Endothelial cell of hepatic sinusoid (primary cell): Measurements from ENCODE around the gene MIX23.

ENCODE experiments used
- in situ Hi-C: cut with HindIII; loops from 2 replicates; pipeline ENCODE4 v1.10.0; 2017; ENCODE audit warnings: low sequenced_read_pairs

The MIX23 gene

DNA sequence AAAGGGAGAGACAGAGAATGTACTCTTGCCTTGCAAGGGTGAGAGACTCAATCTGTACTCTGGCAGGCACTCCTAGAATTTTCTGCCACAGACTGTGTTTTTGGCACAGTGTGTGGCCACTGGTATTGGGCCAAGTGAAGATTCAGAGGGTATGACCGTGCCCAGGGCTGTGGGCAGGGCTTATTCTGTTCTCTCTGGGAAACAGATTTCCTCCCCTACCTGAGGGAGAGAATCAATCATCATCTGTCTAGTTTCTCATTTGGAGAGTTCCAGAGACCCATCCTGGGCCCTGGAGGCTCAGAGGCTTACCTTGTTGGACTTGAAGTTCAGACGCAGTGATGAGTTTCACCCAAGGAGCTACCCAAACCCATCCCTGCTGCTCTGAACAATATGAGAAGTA is 29.8 kb downstream of the MIX23 start:
- in situ Hi-C loops = no loop called here

- in situ Hi-C loops = no loop called here
Measured at GRCh38 chr3:122351612-122352011, 31.4 kb downstream of the MIX23 start.

- in situ Hi-C loops = no loop called here
Measured at GRCh38 chr3:122350814-122351418, 32.1 kb downstream of the MIX23 start.

- in situ Hi-C loops = no loop called here
Measured at GRCh38 chr3:122349171-122349570, 33.9 kb downstream of the MIX23 start.

GRCh38 chr3:122343654-122344053 is 39.4 kb downstream of the MIX23 start:
- in situ Hi-C loops = no loop called here

GRCh38 chr3:122342803-122343202 is 40.2 kb downstream of the MIX23 start:
- in situ Hi-C loops = no loop called here

DNA sequence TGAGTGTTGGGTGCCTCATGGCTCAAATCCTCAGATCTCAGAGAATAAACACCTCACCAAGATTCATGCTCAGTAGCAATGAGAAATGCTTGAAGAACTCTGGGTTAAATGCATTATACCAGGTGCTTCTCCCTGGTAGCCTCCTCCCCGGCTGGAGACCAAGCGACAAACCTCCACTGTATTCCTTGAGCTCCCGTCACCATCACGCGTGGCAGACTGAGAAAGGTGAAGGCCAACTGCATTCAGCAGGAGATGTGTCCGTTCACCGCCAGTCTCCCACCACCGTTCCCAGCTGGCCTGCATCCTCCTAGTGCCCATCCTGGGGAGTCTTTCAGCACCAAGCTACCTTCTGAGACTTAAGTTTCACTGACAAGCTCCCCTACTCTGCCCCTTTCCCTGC is 50.5 kb downstream of the MIX23 start:
- in situ Hi-C loops = no loop called here

DNA sequence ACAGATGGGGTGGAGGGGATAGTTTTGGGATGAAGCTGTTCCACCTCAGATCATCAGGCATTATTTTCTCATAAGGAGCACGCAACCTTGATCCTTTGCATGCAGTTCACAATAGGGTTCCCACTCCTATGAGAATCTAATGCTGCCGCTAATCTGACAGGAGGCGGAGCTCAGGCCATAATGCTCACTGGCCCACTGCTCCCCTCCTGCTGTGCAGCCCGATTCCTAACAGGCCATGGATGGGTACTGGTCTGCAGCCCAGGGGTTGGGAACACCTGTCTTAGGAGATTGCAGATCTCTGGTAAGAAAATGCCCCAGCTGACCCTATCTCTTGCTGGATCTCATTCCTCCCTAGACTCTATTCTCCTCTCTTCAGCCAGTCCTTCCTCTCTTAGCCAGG is 51.1 kb downstream of the MIX23 start:
- in situ Hi-C loops = no loop called here

DNA sequence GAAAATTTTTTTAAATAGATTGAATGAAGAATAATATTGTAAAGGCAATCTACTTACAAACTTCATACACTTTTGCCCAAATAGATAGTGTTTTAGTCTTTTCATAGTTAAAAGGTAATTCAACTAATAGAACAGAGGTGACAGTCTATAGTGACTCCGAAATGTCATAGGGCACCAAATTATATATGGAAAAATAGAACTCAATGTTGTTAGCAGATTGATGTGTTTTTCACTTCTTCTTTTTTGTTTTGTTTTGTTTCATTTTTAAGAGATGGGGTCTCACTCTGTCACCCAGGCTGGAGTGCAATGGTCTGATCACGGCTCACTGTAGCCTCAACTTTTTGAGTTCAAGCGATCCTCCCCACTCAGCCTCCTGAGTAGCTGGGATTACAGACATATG is 57.3 kb downstream of the MIX23 start:
- in situ Hi-C loops = no loop called here

GRCh38 chr3:122324871-122325323 is 58.1 kb downstream of the MIX23 start, which contains the start of gene CSTA:
Gene CSTA (plus strand): TSS chr3:122325248. CDS start chr3:122325293, 45 bp downstream.
- in situ Hi-C loops = no loop called here

- in situ Hi-C loops = no loop called here
Measured at GRCh38 chr3:122322095-122323075, 60.6 kb downstream of the MIX23 start.

DNA sequence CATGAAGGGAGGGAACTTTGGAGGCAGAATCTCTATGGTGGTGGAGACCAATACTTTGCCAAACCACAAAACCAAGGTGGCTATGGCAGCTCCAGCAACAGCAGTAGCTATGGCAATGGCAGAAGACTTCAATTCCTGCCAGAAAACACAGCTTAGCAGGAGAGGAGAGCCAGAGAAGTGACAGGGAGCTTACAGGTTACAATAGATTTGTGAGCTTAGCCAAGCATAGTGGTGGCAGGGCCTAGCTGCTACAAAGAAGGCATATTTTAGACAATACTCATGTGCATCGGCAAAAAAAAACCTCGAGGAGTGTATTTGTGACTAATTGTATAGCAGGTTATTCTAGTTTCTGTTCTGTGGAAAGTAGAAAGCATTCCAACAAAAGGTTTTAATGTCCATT is 64.4 kb downstream of the MIX23 start:
- in situ Hi-C loops = no loop called here

DNA sequence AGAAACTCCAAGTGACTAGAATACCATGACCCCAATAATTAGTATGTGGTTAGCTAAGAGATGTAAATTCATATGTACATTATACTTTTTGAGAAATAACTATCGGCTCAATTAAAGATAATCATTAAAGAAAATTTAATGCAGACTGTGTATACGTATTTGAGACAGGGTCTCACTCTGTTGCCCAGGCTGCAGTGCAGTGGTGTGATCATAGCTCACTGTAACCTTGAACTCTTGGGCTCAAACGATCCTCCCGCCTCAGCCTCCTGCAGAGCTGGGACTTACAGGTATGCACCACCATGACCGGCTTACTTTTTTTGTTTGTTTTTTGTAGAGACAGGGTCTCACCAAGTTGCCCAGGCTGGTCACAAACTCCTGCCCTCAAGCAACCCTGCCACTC is 66.7 kb downstream of the MIX23 start:
- in situ Hi-C loops = no loop called here

GRCh38 chr3:122315619-122316018 is 67.4 kb downstream of the MIX23 start:
- in situ Hi-C loops = no loop called here

DNA sequence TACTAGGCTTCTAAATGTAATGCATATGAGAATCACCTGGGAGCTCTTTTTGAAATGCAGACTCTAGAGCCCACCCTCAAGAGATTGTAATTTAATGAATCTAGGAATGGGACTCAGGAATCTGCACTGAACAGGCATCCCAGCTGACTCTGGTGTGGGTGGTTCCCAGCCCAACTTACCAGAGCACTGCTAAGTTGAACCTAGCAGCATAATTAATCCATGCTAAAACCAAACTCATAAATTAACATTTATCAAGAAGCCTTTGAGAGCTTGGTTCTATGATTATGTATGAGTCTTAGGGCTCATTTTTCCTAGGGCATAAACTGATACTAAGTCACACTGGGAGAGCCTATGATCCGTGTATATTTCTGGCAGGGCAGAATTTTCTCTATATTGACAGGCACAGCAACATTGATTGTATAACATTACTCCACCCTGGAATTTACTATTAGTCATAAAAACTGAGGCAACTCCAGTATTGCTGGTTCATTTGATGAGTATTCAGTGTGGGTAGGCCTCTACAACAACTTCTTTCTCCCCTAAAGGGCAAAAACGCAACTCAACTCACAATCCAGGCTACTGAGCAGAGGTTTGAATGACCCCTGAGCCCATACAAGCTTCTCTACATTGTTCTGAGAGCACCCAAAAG is 68.7 kb downstream of the MIX23 start:
- in situ Hi-C loops = no loop called here

GRCh38 chr3:122313281-122313680 is 69.8 kb downstream of the MIX23 start:
- in situ Hi-C loops = no loop called here

DNA sequence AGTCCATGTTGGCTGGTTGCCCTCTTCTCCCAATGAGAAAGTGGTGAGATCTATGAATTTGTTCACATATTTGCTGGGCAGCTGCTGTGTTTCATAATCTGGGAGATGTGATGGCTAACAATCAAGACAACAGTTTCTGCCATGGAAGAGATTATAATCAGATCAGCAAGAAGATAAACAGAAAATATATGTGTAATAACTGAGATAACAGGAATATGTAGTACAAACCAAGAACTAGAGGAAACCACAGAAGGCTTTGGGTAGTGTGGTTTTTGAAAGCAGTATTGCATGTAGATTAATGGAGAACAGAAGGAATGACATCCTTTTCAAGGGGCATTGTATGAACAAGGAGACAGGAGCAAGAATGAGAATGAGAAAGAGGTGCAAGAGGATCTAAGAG is 70.2 kb downstream of the MIX23 start:
- in situ Hi-C loops = no loop called here

DNA sequence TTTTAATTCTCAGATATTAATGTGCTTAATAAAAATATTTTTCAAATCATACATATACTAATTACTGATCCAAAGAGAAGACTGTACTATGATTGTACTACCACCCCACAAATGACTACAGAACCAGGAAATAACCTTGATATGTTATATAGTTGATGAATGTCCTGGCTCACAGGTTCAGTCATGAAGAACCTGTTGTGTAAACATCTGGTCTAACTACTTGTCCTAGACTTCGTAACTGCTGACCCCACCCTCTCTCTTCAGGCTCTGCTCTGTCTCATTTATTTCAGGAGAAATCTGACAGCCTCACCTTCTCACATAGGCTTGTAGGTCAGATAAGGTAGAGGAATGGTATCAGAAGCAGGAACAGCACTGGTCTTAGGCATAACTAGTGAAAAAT is 72.7 kb downstream of the MIX23 start:
- in situ Hi-C loops = no loop called here
